GM10248 (cell line): ENCODE results near the gene KIFC1.

ENCODE experiments used
- CTCF ChIA-PET: fragments of 300-600 bp; sonication (Branson Sonifier 250); formaldehyde crosslinking; extraction: SDS; loops from one replicate; lab custom pipeline; 2021; ENCODE audit warnings: antibody characterized with exemption; lab: Yijun Ruan, JAX
- POLR2A ChIA-PET: fragments of 350-650 bp; sonication (Branson Sonifier 250); formaldehyde crosslinking; extraction: SDS; loops from one replicate; lab custom pipeline; 2020; ENCODE audit warnings: antibody characterized with exemption; lab: Yijun Ruan, JAX
- DNase-seq: peaks from one replicate; pipeline ENCODE4 v3.0.0; 2012; ENCODE audit errors: extremely low spot score
- CTCF ChIP-seq: IDR thresholded peaks from 2 replicates; pipeline ENCODE4 v1.5.1; 2012; ENCODE audit warnings: mild to moderate bottlenecking, low read depth; ENCODE audit errors: extremely low read depth, missing control alignments, control extremely low read depth

KIFC1 gene

GRCh38 chr6:33383427-33384185 is 8.0 kb upstream of the KIFC1 start:
- TF ChIP-seq CTCF: no peak
- no peak for DNase-seq
- CTCF ChIA-PET: interaction anchor here (1.2 kb wide), 1 partner anchor 14 kb away, joined by 3 read pairs; no protein-coding TSS in a partner anchor
- POLR2A ChIA-PET: no interaction called here

GRCh38 chr6:33384581-33385020 is 7.0 kb upstream of the KIFC1 start:
- CTCF ChIA-PET: no interaction called here
- POLR2A ChIA-PET: no interaction called here
- TF ChIP-seq CTCF: no peak
- DNase-seq: no peak

GRCh38 chr6:33390173-33390572 is 1.4 kb upstream of the KIFC1 start:
- CTCF ChIA-PET: interaction anchor here (0.8 to 1.9 kb wide), 14 partner anchors 9 to 278 kb away, joined by 3 to 11 read pairs (median 6); partner anchors contain the start of gene ZBTB9
- POLR2A ChIA-PET: no interaction called here

GRCh38 chr6:33390767-33391277 is 801 bp upstream of the KIFC1 start:
- TF ChIP-seq CTCF: no peak
- DNase-seq: no peak
- ChIA-PET CTCF (interaction anchor here (0.7 to 1.9 kb wide), 19 partner anchors 9 to 279 kb away, joined by 3 to 11 read pairs (median 5); partner anchors contain the start of gene ZBTB9), POLR2A (no interaction called here)

More at GRCh38 chr6:33390173-33390572, 1.4 kb upstream of the KIFC1 start:
- no peak for TF ChIP-seq CTCF
- no peak for DNase-seq

GRCh38 chr6:33391922-33392594 is 435 bp downstream of the KIFC1 start:
- DNase-seq: peak; percentile 40
- no peak for TF ChIP-seq CTCF
- POLR2A ChIA-PET: no interaction called here
- CTCF ChIA-PET: interaction anchor here (1.1 to 1.7 kb wide), 2 partner anchors 17 to 18 kb away, joined by 3 to 5 read pairs; partner anchors contain the start of gene PHF1

- ChIA-PET POLR2A (no interaction called here), CTCF (interaction anchor here (1.1 to 1.7 kb wide), 2 partner anchors 16 to 18 kb away, joined by 3 to 5 read pairs; partner anchors contain the start of gene PHF1)
- TF ChIP-seq CTCF: no peak
- no peak for DNase-seq
Observed at GRCh38 chr6:33392595-33392948, 949 bp downstream of the KIFC1 start.
